SU-DHL-6 (cell line): ENCODE measurements around the gene MPRIP.

ENCODE experiments used
- EZH2phosphoT487 ChIP-seq: fragments of 200-600 bp; sonication (generic), shearing (Covaris generic); conservative IDR thresholded peaks from 2 replicates; pipeline ENCODE4 v1.6.1; 2018; ENCODE audit warnings: mild to moderate bottlenecking, antibody characterized with exemption, low read length, moderate library complexity, mixed read lengths
- TF ChIP-seq, protein P1 (sequence below): fragments of 200-600 bp; sonication (generic); IDR thresholded peaks from one replicate; pipeline ENCODE4 v1.5.1; 2017; ENCODE audit warnings: antibody characterized with exemption, mild to moderate bottlenecking, low read length, moderate library complexity; ENCODE audit not compliant: insufficient read depth, poor library complexity, severe bottlenecking

DNA sequence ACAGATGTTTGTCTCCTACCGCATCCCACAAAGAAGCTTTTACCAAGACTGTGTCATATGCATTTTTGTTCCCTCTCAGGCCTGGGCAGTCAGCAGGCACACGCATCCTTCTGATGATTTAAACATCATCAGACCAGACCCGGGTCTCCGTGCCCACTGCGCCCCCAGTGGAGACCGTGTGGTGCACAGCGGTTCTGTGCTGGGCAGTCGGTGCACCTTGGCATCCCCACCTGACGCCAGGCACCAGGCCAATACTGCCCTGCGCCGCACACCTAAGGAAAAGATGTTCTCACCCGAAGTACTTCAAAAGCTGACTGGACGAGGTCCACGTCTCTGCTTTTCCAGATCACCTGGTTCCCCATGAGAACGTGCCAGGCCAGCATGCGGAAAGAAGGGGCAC, 174.5 kb downstream of the MPRIP start:
- TF ChIP-seq, protein P1, sequence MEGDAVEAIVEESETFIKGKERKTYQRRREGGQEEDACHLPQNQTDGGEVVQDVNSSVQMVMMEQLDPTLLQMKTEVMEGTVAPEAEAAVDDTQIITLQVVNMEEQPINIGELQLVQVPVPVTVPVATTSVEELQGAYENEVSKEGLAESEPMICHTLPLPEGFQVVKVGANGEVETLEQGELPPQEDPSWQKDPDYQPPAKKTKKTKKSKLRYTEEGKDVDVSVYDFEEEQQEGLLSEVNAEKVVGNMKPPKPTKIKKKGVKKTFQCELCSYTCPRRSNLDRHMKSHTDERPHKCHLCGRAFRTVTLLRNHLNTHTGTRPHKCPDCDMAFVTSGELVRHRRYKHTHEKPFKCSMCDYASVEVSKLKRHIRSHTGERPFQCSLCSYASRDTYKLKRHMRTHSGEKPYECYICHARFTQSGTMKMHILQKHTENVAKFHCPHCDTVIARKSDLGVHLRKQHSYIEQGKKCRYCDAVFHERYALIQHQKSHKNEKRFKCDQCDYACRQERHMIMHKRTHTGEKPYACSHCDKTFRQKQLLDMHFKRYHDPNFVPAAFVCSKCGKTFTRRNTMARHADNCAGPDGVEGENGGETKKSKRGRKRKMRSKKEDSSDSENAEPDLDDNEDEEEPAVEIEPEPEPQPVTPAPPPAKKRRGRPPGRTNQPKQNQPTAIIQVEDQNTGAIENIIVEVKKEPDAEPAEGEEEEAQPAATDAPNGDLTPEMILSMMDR, result no peak
- no peak for TF ChIP-seq EZH2phosphoT487
